NCI-H187 (cell line): Measurements from ENCODE around the gene GOLGA5.
A peak's percentile ranks its signal among the peaks of the same experiment; 100 is the strongest.
"Not testable (repeated sequence)": the region's sequence is repeated elsewhere in the genome, so short reads cannot be mapped to it uniquely, and the experiment has no call there.

Source experiments
- DNase-seq, 2 experiments: peaks; one replicate each; lab custom pipeline; 2025; lab: John Stamatoyannopoulos, UW

GOLGA5 gene

GRCh38 chr14:92778868-92779565 is 15.1 kb upstream of the GOLGA5 start:
- DNase-seq: not testable (repeated sequence)

GRCh38 chr14:92780444-92781232 is 13.5 kb upstream of the GOLGA5 start:
- no peak for DNase-seq

GRCh38 chr14:92781350-92781749 is 12.8 kb upstream of the GOLGA5 start:
- no peak for DNase-seq

- DNase-seq: peak in 1 of 2 experiments; percentile 25
These were observed 10.2 kb upstream of the GOLGA5 start for GRCh38 chr14:92783813-92784431.

- DNase-seq: no peak
These were observed 8.3 kb upstream of the GOLGA5 start for GRCh38 chr14:92785667-92786426.

GRCh38 chr14:92786427-92786756 is 7.7 kb upstream of the GOLGA5 start:
- no peak for DNase-seq

GRCh38 chr14:92787554-92787953 is 6.6 kb upstream of the GOLGA5 start:
- no peak for DNase-seq

- no peak for DNase-seq
These were observed 4.5 kb upstream of the GOLGA5 start for GRCh38 chr14:92789457-92790089.

- no peak for DNase-seq
These were observed 1.2 kb upstream of the GOLGA5 start for GRCh38 chr14:92792885-92793284.

- no peak for DNase-seq
These were observed 439 bp downstream of the GOLGA5 start for GRCh38 chr14:92794547-92794941.

- no peak for DNase-seq
These were observed 856 bp downstream of the GOLGA5 start for GRCh38 chr14:92794961-92795360.

- DNase-seq: no peak
These were observed 4.0 kb downstream of the GOLGA5 start for GRCh38 chr14:92797935-92798653.

GRCh38 chr14:92798811-92799210 is 4.7 kb downstream of the GOLGA5 start:
- no peak for DNase-seq

- DNase-seq: no peak
These were observed 5.9 kb downstream of the GOLGA5 start for GRCh38 chr14:92800012-92800411.

- no peak for DNase-seq
These were observed 6.4 kb downstream of the GOLGA5 start for GRCh38 chr14:92800525-92800924.

- no peak for DNase-seq
These were observed 7.8 kb downstream of the GOLGA5 start for GRCh38 chr14:92801917-92802316.

GRCh38 chr14:92802678-92803077 is 8.6 kb downstream of the GOLGA5 start:
- no peak for DNase-seq

- no peak for DNase-seq
These were observed 19.1 kb downstream of the GOLGA5 start for GRCh38 chr14:92813201-92813600.

GRCh38 chr14:92819011-92819597 is 25.0 kb downstream of the GOLGA5 start:
- DNase-seq: no peak

- DNase-seq: not testable (repeated sequence)
These were observed 25.8 kb downstream of the GOLGA5 start for GRCh38 chr14:92819680-92820535.
